Osteocyte (in vitro differentiated cells): ENCODE measurements around the gene NASP. TPM values are rescaled to one million over a fixed set of nuclear protein-coding genes. Genes with fewer than 3 reads are reported as not detected.

Experiments
- DNase-seq: peaks from one replicate; pipeline ENCODE4 v3.0.0; 2021; ENCODE audit warnings: mixed read lengths; ENCODE audit not compliant: unreplicated experiment; ENCODE audit errors: extremely low spot score
- H3K27ac Mint-ChIP-seq: one replicate; pipeline ENCODE4 v1.8.0; 2021; ENCODE audit warnings: mild to moderate bottlenecking, mixed read lengths; ENCODE audit not compliant: unreplicated experiment
- H3K27me3 Mint-ChIP-seq: one replicate; pipeline ENCODE4 v1.8.0; 2021; ENCODE audit warnings: mixed read lengths; ENCODE audit not compliant: unreplicated experiment
- H3K36me3 Mint-ChIP-seq: one replicate; pipeline ENCODE4 v1.8.0; 2021; ENCODE audit warnings: mixed read lengths; ENCODE audit not compliant: unreplicated experiment
- H3K4me1 Mint-ChIP-seq: one replicate; pipeline ENCODE4 v1.8.0; 2021; ENCODE audit warnings: mixed read lengths; ENCODE audit not compliant: unreplicated experiment
- H3K4me3 Mint-ChIP-seq: one replicate; pipeline ENCODE4 v1.8.0; 2021; ENCODE audit warnings: mild to moderate bottlenecking, moderate library complexity, mixed read lengths; ENCODE audit not compliant: unreplicated experiment
- H3K9me3 Mint-ChIP-seq: one replicate; pipeline ENCODE4 v1.8.0; 2021; ENCODE audit warnings: mixed read lengths; ENCODE audit not compliant: unreplicated experiment
- total RNA-seq: library from RNA; stranded (reverse); gene quantifications from 2 replicates; pipeline ENCODE4 v1.2.1, GENCODE V29; 2021
- TF ChIP-seq, protein P1 (sequence below): fragments of 200-600 bp; sonication (generic); IDR thresholded peaks from 2 replicates; pipeline ENCODE4 v1.5.0; 2021; ENCODE audit warnings: antibody characterized with exemption, mild to moderate bottlenecking, moderate library complexity

NASP gene
- total RNA-seq, 1 donor from 2014 or later = 72.5 TPM

DNA sequence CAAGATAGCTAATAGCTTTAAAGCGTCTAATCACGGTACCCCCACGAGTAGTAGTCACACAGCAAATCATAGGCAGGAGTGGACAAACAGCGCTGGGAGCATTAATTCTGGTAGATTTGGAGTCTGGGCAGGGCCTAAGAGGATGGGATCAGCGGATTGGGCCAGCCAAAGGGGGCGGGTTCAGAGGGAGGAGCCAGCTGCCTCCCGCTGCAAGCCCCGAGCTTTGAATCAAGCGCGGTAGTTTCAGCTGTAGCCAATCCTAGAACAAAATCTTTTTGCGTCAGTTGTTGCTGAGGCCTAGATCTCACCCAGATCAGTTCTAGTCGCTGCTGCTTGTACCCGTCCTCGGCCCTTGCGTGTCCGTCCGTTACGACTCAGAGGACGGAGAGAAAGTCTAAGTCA lies 576 bp upstream of the NASP start:
- peak overlapping the region; percentile 95 for H3K27ac Mint-ChIP-seq
- peak overlapping the region; percentile 97 for H3K4me3 Mint-ChIP-seq
- H3K4me1 Mint-ChIP-seq = peaks cover 25% of the 10 kb centered on the region
- H3K9me3 Mint-ChIP-seq = no peaks in the 10 kb centered on the region
- DNase-seq = peak; percentile 97
- TF ChIP-seq, protein P1, sequence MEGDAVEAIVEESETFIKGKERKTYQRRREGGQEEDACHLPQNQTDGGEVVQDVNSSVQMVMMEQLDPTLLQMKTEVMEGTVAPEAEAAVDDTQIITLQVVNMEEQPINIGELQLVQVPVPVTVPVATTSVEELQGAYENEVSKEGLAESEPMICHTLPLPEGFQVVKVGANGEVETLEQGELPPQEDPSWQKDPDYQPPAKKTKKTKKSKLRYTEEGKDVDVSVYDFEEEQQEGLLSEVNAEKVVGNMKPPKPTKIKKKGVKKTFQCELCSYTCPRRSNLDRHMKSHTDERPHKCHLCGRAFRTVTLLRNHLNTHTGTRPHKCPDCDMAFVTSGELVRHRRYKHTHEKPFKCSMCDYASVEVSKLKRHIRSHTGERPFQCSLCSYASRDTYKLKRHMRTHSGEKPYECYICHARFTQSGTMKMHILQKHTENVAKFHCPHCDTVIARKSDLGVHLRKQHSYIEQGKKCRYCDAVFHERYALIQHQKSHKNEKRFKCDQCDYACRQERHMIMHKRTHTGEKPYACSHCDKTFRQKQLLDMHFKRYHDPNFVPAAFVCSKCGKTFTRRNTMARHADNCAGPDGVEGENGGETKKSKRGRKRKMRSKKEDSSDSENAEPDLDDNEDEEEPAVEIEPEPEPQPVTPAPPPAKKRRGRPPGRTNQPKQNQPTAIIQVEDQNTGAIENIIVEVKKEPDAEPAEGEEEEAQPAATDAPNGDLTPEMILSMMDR = no peak
- H3K27me3 Mint-ChIP-seq = no peaks in the 10 kb centered on the region
- no peaks in the 10 kb centered on the region for H3K36me3 Mint-ChIP-seq

DNA sequence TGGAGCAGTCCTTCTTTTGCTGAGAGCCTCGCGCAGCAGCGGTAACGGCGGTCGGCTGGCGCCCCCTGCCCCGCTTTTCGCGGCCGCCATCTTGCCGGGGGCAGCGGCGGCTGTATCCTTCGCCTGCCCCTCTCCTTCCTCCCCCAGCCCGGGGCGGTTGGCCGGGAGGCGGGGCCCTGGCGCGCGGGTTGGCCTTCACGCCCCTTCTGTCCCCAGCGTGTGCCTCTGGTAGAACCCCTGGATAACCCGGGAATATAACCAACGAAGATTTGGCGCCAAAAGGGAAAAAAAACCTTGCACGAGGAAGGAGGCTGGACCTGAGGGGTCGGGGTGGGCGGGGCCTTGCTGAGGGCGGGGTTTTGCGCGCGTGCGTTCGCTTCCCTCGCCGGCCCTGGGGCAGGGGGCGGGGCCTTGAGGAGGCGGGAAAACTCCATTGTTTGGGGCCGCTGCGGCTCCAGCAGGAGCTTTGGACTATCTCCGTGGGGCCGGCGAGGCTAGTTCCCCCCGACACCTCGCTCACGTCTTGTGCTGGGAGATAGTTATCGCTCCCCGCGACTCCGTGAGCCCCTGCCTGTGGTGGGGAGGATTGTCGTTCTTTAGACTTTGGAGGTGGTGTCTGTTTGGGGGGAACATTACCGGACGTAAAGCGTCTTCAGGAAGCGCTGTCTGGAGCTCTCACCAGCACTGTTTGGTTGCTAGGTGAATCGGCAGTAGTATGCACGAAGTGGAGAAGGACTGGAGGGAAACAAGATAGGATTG lies 689 bp downstream of the NASP start:
- Mint-ChIP-seq H3K27ac (peak overlapping the region; percentile 98), H3K9me3 (no peaks in the 10 kb centered on the region), H3K36me3 (no peaks in the 10 kb centered on the region)

DNA sequence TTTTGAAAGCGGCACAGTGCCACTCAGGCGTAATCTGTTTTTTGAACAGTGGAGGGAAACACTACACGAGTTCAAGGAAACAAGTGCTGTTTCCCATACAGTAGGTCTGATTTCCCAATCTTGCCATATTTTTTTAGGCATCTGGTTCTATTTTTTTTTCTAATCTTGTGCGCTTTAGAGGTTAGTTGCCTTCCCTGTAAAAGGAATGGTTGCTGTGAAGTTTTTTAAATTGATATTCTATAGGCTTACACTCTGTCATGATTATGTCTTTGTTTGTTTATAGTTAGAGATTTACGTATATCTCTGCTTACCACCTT lies 1.2 kb downstream of the NASP start:
- DNase-seq = no peak
- peak overlapping the region; percentile 98 for H3K27ac Mint-ChIP-seq
- H3K9me3 Mint-ChIP-seq = no peaks in the 10 kb centered on the region
- H3K4me3 Mint-ChIP-seq = peak overlapping the region; percentile 97
- no peaks in the 10 kb centered on the region for H3K27me3 Mint-ChIP-seq
- TF ChIP-seq, protein P1 = no peak
- no peaks in the 10 kb centered on the region for H3K36me3 Mint-ChIP-seq
- H3K4me1 Mint-ChIP-seq = peaks cover 25% of the 10 kb centered on the region

More for the DNA sequence above, 689 bp downstream of the NASP start:
- peak; percentile 96 for DNase-seq
- peaks cover 25% of the 10 kb centered on the region for H3K4me1 Mint-ChIP-seq
- TF ChIP-seq, protein P1 = peak; percentile 27
- no peaks in the 10 kb centered on the region for H3K27me3 Mint-ChIP-seq
- H3K4me3 Mint-ChIP-seq = peak overlapping the region; percentile 97

DNA sequence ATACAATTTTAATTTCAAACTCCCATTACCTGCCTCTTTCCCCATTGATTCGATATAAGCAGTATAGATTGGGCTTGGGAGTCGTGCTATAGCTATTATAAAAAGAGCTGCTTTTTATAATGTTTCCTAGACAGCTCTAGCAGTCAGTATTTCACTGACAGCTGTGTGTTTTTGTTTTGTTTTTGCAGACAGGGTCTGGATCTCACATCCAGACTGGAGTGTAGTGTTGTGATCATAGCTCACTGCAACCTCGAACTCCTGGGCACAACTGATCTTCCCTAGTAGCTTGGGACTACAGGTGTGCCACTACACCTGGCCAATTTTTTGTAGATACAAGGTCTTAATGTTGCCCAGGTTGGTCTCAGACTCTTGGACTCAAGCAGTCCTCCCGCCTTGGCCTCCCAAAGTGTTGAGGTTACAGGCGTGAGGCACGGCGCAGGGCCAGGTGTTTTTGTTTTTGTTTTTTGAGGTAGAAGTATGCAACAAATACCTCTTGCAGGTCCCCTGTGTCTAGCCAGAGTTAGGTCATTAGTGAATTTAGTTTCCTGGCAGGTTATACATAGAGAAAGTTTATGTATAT lies 1.7 kb downstream of the NASP start:
- peak overlapping the region; percentile 97 for H3K4me3 Mint-ChIP-seq
- H3K27me3 Mint-ChIP-seq = no peaks in the 10 kb centered on the region

DNA sequence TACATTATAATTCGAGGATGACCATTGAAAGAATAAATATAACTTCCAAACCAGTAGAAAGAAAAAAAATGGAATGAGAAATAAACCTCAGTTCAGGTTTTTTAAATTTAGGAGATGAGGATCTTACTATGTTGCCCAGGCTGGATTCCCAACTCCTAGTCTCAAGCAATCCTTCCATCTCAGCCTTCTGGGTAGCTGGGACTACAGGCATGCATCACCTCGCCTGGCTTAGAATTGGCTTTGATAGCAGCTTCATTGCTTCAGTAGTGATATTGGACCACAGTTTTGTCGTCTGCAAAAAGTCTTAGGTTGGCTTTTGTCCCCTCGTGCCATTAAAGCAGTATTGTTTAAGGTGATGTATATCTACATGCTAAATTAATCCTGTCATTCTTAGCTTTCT lies 2.9 kb downstream of the NASP start:
- peak; percentile 27 for DNase-seq
- Mint-ChIP-seq H3K9me3 (no peaks in the 10 kb centered on the region), H3K36me3 (no peaks in the 10 kb centered on the region), H3K27ac (peak overlapping the region; percentile 56), H3K27me3 (no peaks in the 10 kb centered on the region), H3K4me1 (peaks cover 25% of the 10 kb centered on the region), H3K4me3 (peak overlapping the region; percentile 58)
- TF ChIP-seq, protein P1 = no peak

More for the DNA sequence above, 1.7 kb downstream of the NASP start:
- DNase-seq = peak; percentile 19
- Mint-ChIP-seq H3K9me3 (no peaks in the 10 kb centered on the region), H3K4me1 (peaks cover 25% of the 10 kb centered on the region), H3K27ac (peak overlapping the region; percentile 98), H3K36me3 (no peaks in the 10 kb centered on the region)
- TF ChIP-seq, protein P1 = no peak
